Calu3 (cell line): ENCODE results near the gene PHC2. TPM values are rescaled to one million over a fixed set of nuclear protein-coding genes. Genes with fewer than 3 reads are reported as not detected.

Source experiments
- Bru-seq: library from RNA; stranded (reverse); fragments of 400-500 nt; gene quantifications from one replicate; lab custom pipeline; 2021; lab: Mats Ljungman, UMichigan
- BruChase-seq, 2 experiments: library from RNA; stranded (reverse); fragments of 400-500 nt; gene quantifications; one replicate each; lab custom pipeline; 2021; lab: Mats Ljungman, UMichigan
- BruUV-seq: library from RNA; stranded (reverse); fragments of 400-500 nt; replicated peaks from 2 replicates; lab custom pipeline; 2021; lab: Mats Ljungman, UMichigan
- CTCF ChIA-PET: fragments of 300-600 bp; sonication (Branson Sonifier 250); formaldehyde crosslinking; loops from one replicate; lab custom pipeline; 2022; ENCODE audit warnings: antibody characterized with exemption; lab: Charles Lee
- DNase-seq: peaks from one replicate; pipeline ENCODE4 v3.0.0; 2022
- H3K27ac Mint-ChIP-seq: one replicate; pipeline ENCODE4 v1.8.0; 2022; ENCODE audit warnings: mixed read lengths; ENCODE audit not compliant: unreplicated experiment
- H3K27me3 Mint-ChIP-seq: one replicate; pipeline ENCODE4 v1.8.0; 2022; ENCODE audit warnings: mixed read lengths; ENCODE audit not compliant: unreplicated experiment
- H3K36me3 Mint-ChIP-seq: one replicate; pipeline ENCODE4 v1.8.0; 2022; ENCODE audit warnings: mild to moderate bottlenecking, moderate library complexity, mixed read lengths; ENCODE audit not compliant: insufficient read depth, unreplicated experiment
- H3K4me1 Mint-ChIP-seq: one replicate; pipeline ENCODE4 v1.8.0; 2022; ENCODE audit warnings: mild to moderate bottlenecking, low read depth, mixed read lengths; ENCODE audit not compliant: unreplicated experiment
- H3K4me3 Mint-ChIP-seq: one replicate; pipeline ENCODE4 v1.8.0; 2022; ENCODE audit warnings: mild to moderate bottlenecking, low read depth, moderate library complexity, mixed read lengths; ENCODE audit not compliant: unreplicated experiment
- H3K9me3 Mint-ChIP-seq: one replicate; pipeline ENCODE4 v1.8.0; 2022; ENCODE audit warnings: low read depth, mixed read lengths; ENCODE audit not compliant: unreplicated experiment
- intact Hi-C: fragments of 100-400 bp; cut with micrococcal nuclease; formaldehyde crosslinking; loops from one replicate; pipeline ENCODE4 v1.10.0; 2022; ENCODE audit not compliant: unreplicated experiment
- long read RNA-seq: library from polyadenylated mRNA; stranded (forward); transcript quantifications from one replicate; pipeline ENCODE4 v2.0.0, GENCODE V29; 2022
- total RNA-seq: library from RNA; stranded (reverse); gene quantifications from 2 replicates; pipeline ENCODE4 v1.2.3, GENCODE V29; 2022
- TF ChIP-seq, protein P1 (sequence below): fragments of 200-600 bp; IDR thresholded peaks from one replicate; pipeline ENCODE4 v1.8.0; 2022; ENCODE audit warnings: antibody characterized with exemption; ENCODE audit not compliant: unreplicated experiment

PHC2 gene, protein sequence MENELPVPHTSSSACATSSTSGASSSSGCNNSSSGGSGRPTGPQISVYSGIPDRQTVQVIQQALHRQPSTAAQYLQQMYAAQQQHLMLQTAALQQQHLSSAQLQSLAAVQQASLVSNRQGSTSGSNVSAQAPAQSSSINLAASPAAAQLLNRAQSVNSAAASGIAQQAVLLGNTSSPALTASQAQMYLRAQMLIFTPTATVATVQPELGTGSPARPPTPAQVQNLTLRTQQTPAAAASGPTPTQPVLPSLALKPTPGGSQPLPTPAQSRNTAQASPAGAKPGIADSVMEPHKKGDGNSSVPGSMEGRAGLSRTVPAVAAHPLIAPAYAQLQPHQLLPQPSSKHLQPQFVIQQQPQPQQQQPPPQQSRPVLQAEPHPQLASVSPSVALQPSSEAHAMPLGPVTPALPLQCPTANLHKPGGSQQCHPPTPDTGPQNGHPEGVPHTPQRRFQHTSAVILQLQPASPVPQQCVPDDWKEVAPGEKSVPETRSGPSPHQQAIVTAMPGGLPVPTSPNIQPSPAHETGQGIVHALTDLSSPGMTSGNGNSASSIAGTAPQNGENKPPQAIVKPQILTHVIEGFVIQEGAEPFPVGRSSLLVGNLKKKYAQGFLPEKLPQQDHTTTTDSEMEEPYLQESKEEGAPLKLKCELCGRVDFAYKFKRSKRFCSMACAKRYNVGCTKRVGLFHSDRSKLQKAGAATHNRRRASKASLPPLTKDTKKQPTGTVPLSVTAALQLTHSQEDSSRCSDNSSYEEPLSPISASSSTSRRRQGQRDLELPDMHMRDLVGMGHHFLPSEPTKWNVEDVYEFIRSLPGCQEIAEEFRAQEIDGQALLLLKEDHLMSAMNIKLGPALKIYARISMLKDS
- 54.2 and 59.5 TPM in 2 replicates for total RNA-seq
- percentile 84 among the genes with signal in this experiment for Bru-seq, nascent RNA
- percentile 67 among the genes with signal in this experiment for BruChase-seq, experiment 1, labeled RNA remaining after a 6-hour chase
- BruChase-seq, experiment 2, labeled RNA remaining after a 2-hour chase: percentile 75 among the genes with signal in this experiment
- long read RNA-seq, transcript PHC2-202 (7 exons, 2,550 nt): major isoform, 30 of 71 reads
- long read RNA-seq, partial matches to known transcripts: 7 of 71 reads
- long read RNA-seq, other reads (novel, unspliced or antisense): 33 of 71 reads

DNA sequence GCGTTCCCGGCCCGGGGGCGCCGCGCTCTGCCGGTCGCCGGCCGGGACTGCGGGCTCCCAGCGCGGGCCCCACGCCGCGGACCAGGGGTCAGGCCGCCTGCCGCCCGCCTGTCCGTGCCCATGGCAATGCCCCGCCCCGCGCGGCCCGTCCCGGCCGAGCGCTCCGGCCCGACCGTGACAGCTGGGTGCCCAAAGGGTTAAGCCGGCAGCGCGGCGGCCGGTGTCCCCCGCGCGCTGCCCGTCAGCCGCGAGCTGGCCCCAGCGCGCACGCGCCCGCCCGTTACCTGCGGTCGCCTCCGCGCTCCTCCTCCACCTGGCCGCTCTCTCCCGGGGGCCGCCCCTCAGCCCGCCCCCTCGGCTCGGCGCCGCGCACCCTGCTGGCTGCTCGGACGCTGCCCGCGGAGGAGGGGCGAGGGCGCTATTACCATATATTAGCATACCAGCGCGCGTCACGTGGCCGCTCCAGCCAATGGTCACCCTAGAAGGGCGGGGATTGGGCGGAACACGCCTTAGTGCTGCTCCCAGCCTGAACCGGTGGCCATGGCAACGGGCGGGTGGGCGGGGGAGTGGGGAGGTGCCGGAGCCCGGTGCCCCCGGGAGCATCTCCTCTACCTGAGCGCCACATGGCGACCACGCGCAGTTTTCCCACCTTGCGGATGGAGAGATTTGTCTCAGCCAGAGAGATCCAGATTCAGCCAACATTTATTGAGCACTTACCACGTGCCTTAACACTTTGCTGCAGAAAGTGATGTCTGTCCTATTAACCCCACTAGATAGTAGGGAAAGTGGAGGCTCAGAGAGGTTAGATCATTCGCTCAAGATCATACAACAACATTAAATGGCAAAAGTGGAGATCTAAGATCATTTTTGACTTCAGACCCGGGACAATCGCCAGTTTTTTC, at the start of gene PHC2:
TSS of gene PHC2 (minus strand) at position 404 of the 902 bp plus-strand sequence. CDS start 55,556 bp downstream, outside the sequence.
- Mint-ChIP-seq H3K27ac (no peak within 1 kb of the TSS), H3K27me3 (no peaks in the 10 kb centered on the region), H3K36me3 (peaks cover 4% of the 10 kb centered on the region), H3K4me1 (peaks cover 10% of the 10 kb centered on the region), H3K4me3 (no peak within 1 kb of the TSS), H3K9me3 (no peaks in the 10 kb centered on the region)
- intact Hi-C loops: no loop called here
- CTCF ChIA-PET: interaction anchor here (1.1 kb wide), 1 partner anchor 135 kb away, joined by 3 read pairs; no protein-coding TSS in a partner anchor
- BruUV-seq: no TSS peak
- peak; percentile 98 for DNase-seq
- TF ChIP-seq, protein P1, sequence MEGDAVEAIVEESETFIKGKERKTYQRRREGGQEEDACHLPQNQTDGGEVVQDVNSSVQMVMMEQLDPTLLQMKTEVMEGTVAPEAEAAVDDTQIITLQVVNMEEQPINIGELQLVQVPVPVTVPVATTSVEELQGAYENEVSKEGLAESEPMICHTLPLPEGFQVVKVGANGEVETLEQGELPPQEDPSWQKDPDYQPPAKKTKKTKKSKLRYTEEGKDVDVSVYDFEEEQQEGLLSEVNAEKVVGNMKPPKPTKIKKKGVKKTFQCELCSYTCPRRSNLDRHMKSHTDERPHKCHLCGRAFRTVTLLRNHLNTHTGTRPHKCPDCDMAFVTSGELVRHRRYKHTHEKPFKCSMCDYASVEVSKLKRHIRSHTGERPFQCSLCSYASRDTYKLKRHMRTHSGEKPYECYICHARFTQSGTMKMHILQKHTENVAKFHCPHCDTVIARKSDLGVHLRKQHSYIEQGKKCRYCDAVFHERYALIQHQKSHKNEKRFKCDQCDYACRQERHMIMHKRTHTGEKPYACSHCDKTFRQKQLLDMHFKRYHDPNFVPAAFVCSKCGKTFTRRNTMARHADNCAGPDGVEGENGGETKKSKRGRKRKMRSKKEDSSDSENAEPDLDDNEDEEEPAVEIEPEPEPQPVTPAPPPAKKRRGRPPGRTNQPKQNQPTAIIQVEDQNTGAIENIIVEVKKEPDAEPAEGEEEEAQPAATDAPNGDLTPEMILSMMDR: no peak

DNA sequence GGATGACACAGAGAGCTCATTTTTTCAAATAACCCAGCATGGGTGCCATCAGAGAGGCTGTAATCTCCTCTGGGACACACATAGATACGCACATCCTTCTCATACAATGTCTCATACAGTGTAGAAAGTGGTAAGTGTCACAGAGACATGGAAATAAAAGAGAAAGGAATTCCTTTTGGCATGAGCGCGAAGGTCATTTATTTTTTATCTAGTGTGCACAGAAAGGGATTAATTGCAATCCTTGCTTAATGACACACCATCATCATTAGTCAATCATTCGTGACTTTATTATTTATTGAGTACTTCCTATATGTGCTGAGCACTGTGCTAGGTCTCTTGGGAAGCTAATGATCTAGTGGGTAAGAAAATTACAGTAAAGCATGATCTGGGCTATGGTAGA, 46.6 kb upstream of the PHC2 start:
- DNase-seq: no peak
- CTCF ChIA-PET: no interaction called here
- no TSS peak for BruUV-seq
- intact Hi-C loops: no loop called here
- H3K4me3 Mint-ChIP-seq: no peak overlapping the region
- TF ChIP-seq, protein P1: no peak
- no peak overlapping the region for H3K27ac Mint-ChIP-seq
- H3K27me3 Mint-ChIP-seq: no peaks in the 10 kb centered on the region
- H3K9me3 Mint-ChIP-seq: no peaks in the 10 kb centered on the region
- peaks cover 15% of the 10 kb centered on the region for H3K36me3 Mint-ChIP-seq
- peaks cover 13% of the 10 kb centered on the region for H3K4me1 Mint-ChIP-seq

DNA sequence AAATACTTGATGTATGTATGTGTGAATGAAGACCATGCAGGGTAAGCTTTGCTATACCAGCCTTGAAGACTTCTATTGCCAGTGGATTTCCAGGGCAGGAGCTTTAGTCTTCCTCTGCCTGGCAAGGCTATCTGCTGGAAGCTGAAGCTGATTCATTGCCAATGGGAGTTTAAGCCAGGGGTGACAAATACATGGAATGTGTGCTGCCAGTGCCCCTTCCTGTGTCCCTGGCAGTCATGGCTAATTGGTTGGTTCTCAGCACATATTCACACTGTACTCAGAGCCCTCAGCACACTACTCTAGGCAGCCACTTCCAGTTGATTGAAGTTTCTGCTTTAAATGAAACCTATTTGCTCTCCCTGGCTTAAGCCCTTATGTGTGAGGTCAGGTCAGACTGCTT, 43.0 kb upstream of the PHC2 start:
- no TSS peak for BruUV-seq

More for the DNA sequence above, 43.0 kb upstream of the PHC2 start:
- TF ChIP-seq, protein P1: no peak
- peaks cover 5% of the 10 kb centered on the region for H3K27me3 Mint-ChIP-seq
- peaks cover 15% of the 10 kb centered on the region for H3K36me3 Mint-ChIP-seq
- H3K9me3 Mint-ChIP-seq: no peaks in the 10 kb centered on the region
- DNase-seq: no peak
- H3K4me3 Mint-ChIP-seq: peak overlapping the region; percentile 56
- peaks cover 20% of the 10 kb centered on the region for H3K4me1 Mint-ChIP-seq
- no peak overlapping the region for H3K27ac Mint-ChIP-seq
- CTCF ChIA-PET: no interaction called here
- intact Hi-C loops: loop anchor here (5.0 kb wide), 4 partner anchors 107 to 377 kb away; no protein-coding TSS in a partner anchor
